Spinal cord (tissue), 10 donors: ENCODE data around the gene FRMD4A. TPM values are rescaled to one million over a fixed set of nuclear protein-coding genes. Genes with fewer than 3 reads are reported as not detected.

Source experiments
- DNase-seq, 6 donors: peaks; one replicate each; pipeline versions ENCODE4 v3.0.0 to v3.0.0-alpha.2; 2013 to 2015; ENCODE audit warnings: low spot score in 6 of 6, low read depth in 4 of 6
- H3K27ac ChIP-seq: one replicate; pipeline ENCODE4 v1.5.1; 2013; ENCODE audit warnings: low read depth, low read length, control low read depth
- H3K27me3 ChIP-seq: one replicate; pipeline ENCODE4 v1.6.1; 2013; ENCODE audit warnings: low read length; ENCODE audit not compliant: control insufficient read depth, insufficient read depth
- H3K36me3 ChIP-seq: one replicate; pipeline ENCODE4 v1.6.1; 2013; ENCODE audit warnings: low read length; ENCODE audit not compliant: control insufficient read depth, insufficient read depth
- H3K4me1 ChIP-seq: one replicate; pipeline ENCODE4 v1.6.1; 2013; ENCODE audit warnings: low read length; ENCODE audit not compliant: control insufficient read depth, insufficient read depth
- H3K4me3 ChIP-seq: one replicate; pipeline ENCODE4 v1.5.1; 2013; ENCODE audit warnings: low read depth, low read length, control low read depth
- H3K9me3 ChIP-seq: one replicate; pipeline ENCODE4 v1.6.1; 2013; ENCODE audit warnings: low read length; ENCODE audit not compliant: control insufficient read depth, insufficient read depth
- WGBS: methylation state at CpG from one replicate; pipeline ENCODE4 v1.1.5; 2013; ENCODE audit warnings: missing lambda C conversion rate; ENCODE audit not compliant: insufficient coverage; 5-methylcytosine and 5-hydroxymethylcytosine counted together
- polyA plus RNA-seq, 2 donors: library from polyadenylated mRNA; unstranded; fragments of 120-200 nt; gene quantifications; one replicate each; pipeline ENCODE4 v1.2.1, GENCODE V29; 2013; ENCODE audit not compliant: insufficient read length in 2 of 2
- total RNA-seq, 2 donors: library from RNA; depleted of rRNA in 1 of 2; stranded (reverse); fragments of 120-200 nt in 1 of 2; fragments of >200 nt in 1 of 2; gene quantifications; one replicate each; pipeline versions ENCODE4 v1.2.3 to v1.2.4, GENCODE V29; 2013 to 2014
- donor health status: healthy.

The FRMD4A gene
- total and polyA plus RNA-seq, 4 donors = 75.4 to 97.8 (median 91.8) TPM

DNA sequence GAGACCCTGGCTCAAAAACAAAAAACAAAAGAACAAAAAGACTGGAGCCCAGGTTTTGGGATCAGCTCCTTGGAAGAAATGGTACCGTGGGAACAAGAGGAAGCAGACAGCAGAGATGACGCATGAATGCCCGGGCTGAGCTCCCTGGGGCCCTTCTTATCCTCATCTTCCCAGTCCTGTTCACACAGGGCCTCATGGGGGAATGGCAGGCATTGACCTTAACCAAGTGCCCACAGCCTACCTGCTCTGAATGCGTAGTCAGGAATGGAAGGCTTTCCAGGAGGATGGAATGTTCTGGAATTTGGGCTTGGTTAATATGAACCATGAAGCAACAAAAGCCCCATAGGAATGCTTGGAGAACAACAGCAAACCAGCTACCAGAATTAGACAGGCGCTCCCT is 589.3 kb downstream of the FRMD4A start:
- no peak for DNase-seq
- Histone ChIP-seq H3K4me1 (peaks cover 3% of the 10 kb centered on the region), H3K27me3 (no peaks in the 10 kb centered on the region), H3K36me3 (peaks cover 21% of the 10 kb centered on the region), H3K9me3 (no peaks in the 10 kb centered on the region), H3K27ac (no peak overlapping the region), H3K4me3 (no peak overlapping the region)
- 83% methylated on average over 3 of the region's 5 CpGs for WGBS

DNA sequence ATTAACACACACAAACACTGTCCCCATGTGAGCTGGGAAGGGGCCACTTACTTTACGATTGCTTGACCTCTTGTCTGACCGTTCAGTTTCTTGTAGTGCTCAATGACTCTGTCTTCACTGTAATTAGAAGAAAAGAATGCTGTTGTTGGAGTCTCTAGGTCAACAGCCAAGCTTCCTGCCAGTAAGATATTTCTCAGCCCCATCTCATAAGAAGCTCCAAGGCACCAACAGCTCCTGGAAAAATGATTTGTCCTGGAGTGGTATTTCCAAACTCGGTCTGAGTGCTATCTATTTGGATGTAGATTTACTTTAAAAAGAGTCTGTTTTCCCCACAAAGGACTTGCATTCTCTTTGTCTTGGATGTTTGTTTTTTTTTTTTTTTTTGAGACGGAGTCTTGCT is 590.3 kb downstream of the FRMD4A start:
- Histone ChIP-seq H3K9me3 (no peaks in the 10 kb centered on the region), H3K4me3 (no peak overlapping the region), H3K36me3 (peaks cover 21% of the 10 kb centered on the region), H3K27me3 (no peaks in the 10 kb centered on the region), H3K27ac (no peak overlapping the region), H3K4me1 (peaks cover 3% of the 10 kb centered on the region)
- DNase-seq = no peak
- WGBS = 70% methylated on average over 2 of the region's 4 CpGs

DNA sequence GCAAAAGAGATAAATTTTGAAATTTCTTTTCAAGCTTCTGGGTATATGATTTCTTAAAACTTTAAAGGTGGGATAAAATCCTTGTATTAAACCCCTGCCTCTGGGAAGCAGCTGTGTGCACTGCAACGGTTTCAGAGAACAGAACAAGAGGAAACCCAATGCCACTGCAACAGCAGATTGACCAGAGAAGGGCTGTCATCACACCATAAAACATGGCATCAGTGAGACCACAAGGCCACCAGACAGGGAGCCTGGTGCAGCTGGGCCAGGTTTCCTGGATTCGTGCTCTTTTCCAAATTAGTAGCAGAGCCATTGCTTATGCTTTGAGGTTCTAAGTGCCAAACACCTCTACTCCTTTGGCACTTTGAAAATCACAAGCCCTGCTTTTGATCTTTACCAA is 591.5 kb downstream of the FRMD4A start:
- Histone ChIP-seq H3K9me3 (no peaks in the 10 kb centered on the region), H3K27ac (no peak overlapping the region), H3K27me3 (no peaks in the 10 kb centered on the region), H3K36me3 (peaks cover 20% of the 10 kb centered on the region), H3K4me1 (no peaks in the 10 kb centered on the region), H3K4me3 (no peak overlapping the region)
- no peak for DNase-seq
- 86% methylated on average over 2 of the region's 2 CpGs for WGBS

DNA sequence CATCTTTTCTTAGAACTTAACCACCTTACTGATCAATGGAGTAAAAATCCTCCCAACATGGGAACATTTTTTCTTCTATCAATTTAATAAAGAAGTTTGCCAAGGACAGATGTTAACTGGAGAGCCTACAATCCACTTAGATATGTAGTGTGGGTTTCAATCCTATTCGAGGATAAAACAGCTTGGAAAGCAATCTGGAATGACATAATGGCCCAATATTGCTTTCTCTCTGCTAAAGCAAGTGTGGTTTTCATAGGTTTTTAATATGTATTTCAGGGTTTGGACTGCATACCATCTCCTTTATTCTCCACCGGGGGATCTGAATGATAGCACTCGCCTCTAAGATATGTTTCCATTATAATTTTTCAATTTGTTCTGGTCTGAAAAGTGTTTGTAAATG is 594.2 kb downstream of the FRMD4A start:
- no CpG with 5 or more reads among the region's 3 CpGs for WGBS

DNA sequence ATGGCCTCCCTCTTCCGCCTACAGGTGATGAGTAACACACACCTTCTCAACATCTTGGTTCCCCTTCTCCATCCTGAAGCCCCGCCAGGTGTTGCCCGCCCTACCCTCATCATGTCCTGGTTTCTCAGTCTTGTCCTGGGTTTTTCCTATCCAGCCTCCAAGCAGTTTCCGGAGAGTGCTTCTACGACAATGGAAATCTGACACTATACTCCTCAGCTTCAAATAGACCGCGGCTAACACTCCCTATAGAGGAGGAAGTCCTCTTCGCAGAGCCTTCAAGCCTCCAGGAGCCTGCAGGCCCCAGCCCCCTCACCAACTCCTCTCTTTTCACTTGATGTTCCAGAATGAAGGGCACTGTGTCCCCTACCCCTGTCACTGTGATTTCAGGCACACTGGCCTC is 596.6 kb downstream of the FRMD4A start:
- Histone ChIP-seq H3K9me3 (no peaks in the 10 kb centered on the region), H3K4me3 (no peak overlapping the region), H3K36me3 (peaks cover 36% of the 10 kb centered on the region), H3K4me1 (no peaks in the 10 kb centered on the region), H3K27me3 (no peaks in the 10 kb centered on the region), H3K27ac (no peak overlapping the region)
- no peak for DNase-seq
- 87% methylated on average over 8 of the region's 8 CpGs for WGBS

More for the DNA sequence above, 594.2 kb downstream of the FRMD4A start:
- no peak overlapping the region for H3K27ac ChIP-seq
- H3K9me3 ChIP-seq = no peaks in the 10 kb centered on the region
- DNase-seq = peak in 2 of 6 donors; percentile 74 to 75
- H3K36me3 ChIP-seq = peaks cover 33% of the 10 kb centered on the region
- H3K27me3 ChIP-seq = no peaks in the 10 kb centered on the region
- H3K4me1 ChIP-seq = no peaks in the 10 kb centered on the region
- no peak overlapping the region for H3K4me3 ChIP-seq

DNA sequence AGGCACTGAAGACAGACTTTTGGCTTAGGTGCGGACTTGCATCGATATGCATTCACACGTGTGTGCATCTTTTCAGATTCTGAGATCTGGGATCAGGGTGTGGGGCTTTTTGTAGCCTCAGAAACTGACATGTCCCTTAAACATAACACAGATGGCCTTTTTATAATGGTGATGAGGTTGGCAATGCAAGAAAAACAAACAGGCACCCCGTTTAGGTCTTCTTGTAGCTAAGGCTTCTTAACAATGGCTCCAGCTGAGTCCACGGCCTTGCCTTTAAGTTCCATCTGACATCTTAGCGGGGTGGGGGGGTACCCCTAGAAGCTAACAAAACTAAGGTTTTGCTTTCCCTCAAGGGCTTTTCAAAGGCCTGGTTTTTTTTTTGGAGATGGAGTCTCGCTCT is 597.7 kb downstream of the FRMD4A start:
- no peaks in the 10 kb centered on the region for H3K4me1 ChIP-seq
- H3K27me3 ChIP-seq = no peaks in the 10 kb centered on the region
- H3K4me3 ChIP-seq = no peak overlapping the region
- no peak overlapping the region for H3K27ac ChIP-seq
- H3K36me3 ChIP-seq = peaks cover 31% of the 10 kb centered on the region
- 85% methylated on average over 7 of the region's 7 CpGs for WGBS
- DNase-seq = no peak
- H3K9me3 ChIP-seq = no peaks in the 10 kb centered on the region

DNA sequence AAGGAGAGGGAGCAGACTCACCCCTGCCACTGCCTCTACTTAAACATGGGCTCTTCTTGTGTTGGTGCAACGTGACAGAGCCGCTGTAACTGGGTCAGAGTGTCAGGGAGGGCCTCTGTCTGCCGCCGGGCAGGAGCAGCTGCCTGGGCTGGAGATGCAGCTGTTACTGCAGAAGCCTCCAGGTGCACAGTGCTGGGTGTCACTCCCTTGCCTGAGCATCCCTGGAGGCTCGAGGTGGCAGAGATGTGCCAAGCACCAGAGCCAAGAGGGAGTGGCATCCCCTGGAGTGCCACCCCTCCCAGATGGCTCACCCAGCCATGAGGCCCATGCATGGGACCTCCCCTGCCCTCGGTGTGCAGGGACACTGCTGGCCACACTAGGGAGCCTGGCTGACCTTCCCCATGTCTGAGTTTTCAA is 598.3 kb downstream of the FRMD4A start:
- Histone ChIP-seq H3K27me3 (no peaks in the 10 kb centered on the region), H3K27ac (no peak overlapping the region), H3K9me3 (no peaks in the 10 kb centered on the region), H3K36me3 (peaks cover 26% of the 10 kb centered on the region), H3K4me1 (no peaks in the 10 kb centered on the region), H3K4me3 (no peak overlapping the region)
- DNase-seq = no peak
- whole genome bisulfite sequencing = 72% methylated on average over 6 of the region's 6 CpGs

DNA sequence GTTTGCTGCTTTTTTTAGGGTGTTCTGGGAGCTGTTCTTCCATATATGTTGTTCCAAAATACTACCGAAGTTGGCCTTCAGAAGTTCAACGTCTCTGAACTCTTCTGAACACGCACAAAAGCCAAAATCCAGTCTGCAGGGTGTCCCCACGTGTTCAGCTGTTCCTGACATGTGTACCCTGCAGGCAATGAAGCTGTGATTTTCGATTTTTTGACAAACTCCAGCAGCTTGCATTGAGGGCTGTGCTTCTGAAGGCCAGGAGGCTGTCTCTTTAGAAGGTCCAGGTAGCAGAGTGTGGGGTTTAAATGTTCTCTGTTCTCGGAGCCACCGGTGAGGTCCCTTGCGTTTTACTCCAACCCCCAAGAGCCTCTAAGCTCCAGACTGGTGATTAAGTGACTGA is 598.9 kb downstream of the FRMD4A start:
- 83% methylated on average over 6 of the region's 8 CpGs for WGBS
- Histone ChIP-seq H3K36me3 (peaks cover 22% of the 10 kb centered on the region), H3K27me3 (no peaks in the 10 kb centered on the region), H3K27ac (no peak overlapping the region), H3K4me3 (no peak overlapping the region), H3K4me1 (no peaks in the 10 kb centered on the region), H3K9me3 (no peaks in the 10 kb centered on the region)
- peak in 1 of 6 donors; percentile 23 for DNase-seq

DNA sequence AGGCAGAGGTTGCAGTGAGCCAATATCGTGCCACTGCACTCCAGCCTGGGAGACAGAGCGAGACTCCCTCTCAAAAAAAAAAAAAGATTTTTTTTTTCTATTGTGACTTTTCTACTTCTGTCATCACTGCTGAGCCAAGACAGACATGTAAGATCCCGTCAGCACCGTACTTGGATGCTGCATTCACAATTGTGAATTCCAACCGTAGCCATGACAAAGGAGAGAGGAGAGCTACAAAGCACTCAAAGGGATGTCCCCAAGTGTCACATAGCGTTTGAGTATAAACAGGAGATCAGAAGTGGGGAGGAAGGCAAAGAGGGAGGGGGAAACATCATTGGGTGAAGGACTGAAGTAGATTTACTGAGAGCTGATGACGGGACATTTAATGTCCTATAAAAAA is 599.8 kb downstream of the FRMD4A start:
- Histone ChIP-seq H3K27me3 (no peaks in the 10 kb centered on the region), H3K4me1 (no peaks in the 10 kb centered on the region), H3K36me3 (peaks cover 26% of the 10 kb centered on the region), H3K9me3 (no peaks in the 10 kb centered on the region), H3K27ac (no peak overlapping the region), H3K4me3 (no peak overlapping the region)
- DNase-seq = peak in 1 of 6 donors; percentile 53
- 67% methylated on average over 5 of the region's 7 CpGs for WGBS

DNA sequence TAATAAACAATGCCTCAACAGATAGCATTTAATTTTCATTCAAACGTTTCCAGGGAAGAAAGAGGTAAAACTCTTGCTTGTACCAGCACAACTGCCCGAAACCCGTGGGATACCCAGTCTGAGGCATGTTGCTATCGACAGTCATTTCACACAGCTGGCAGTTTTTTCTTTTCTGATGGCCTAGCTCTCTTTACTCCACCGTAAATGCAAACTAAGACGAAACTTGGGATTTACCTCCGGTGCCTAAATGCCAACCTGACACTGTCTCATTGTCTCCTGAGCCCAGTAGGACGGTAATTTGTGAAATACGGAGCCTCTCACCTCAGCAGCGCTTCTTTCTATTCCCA is 600.4 kb downstream of the FRMD4A start:
- Histone ChIP-seq H3K27me3 (no peaks in the 10 kb centered on the region), H3K36me3 (peaks cover 26% of the 10 kb centered on the region), H3K4me1 (no peaks in the 10 kb centered on the region), H3K27ac (no peak overlapping the region), H3K4me3 (no peak overlapping the region), H3K9me3 (no peaks in the 10 kb centered on the region)
- DNase-seq = peak in 1 of 6 donors; percentile 76
- WGBS = 32% methylated on average over 6 of the region's 10 CpGs
